ENCODE results near the gene JPT2.

DNA sequence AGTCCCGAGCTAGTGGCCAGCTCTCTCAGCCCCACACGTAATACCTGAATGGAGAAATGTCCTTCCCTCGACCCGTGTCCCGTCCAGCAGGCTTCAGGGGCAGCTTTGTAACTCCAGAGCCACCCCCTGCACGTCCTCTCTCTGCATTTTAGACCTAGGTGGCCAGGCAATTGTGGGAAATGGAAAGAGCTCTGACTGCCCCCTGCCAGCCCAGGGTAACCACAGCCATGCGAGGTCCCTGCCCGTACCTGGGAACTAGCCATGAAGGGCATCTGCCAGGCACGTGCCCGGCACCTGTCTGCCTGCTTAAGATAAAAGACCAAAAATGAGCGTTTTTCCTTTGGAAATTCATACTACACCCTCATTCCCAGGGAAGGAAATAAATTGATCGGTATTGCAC is 37.1 kb downstream of the JPT2 start:
- TF ChIP-seq POLR2A (IDR thresholded peaks at IDR 0.05) (no peak), CTCF (IDR thresholded peaks at IDR 0.05 in 4 of 5, conservative IDR thresholded peaks at IDR 0.05 in 1 of 5) (no peak)

Data from gastrocnemius medialis (tissue), 4 donors.